ENCODE measurements around the gene BICDL1. TPM values are rescaled to one million over a fixed set of nuclear protein-coding genes. Genes with fewer than 3 reads are reported as not detected.
A peak's percentile ranks its signal among the peaks of the same experiment; 100 is the strongest.
"Not testable (repeated sequence)": the region's sequence is repeated elsewhere in the genome, so short reads cannot be mapped to it uniquely, and the experiment has no call there.

BICDL1 gene
- total RNA-seq, 4 donors from 2014 or later = 19.7 to 66.7 (median 44.1) TPM

- 80 to 89% methylated on average over 6 of the region's 6 CpGs for WGBS, 2 donors
- H3K27ac ChIP-seq = no peak overlapping the region
- no peaks in the 10 kb centered on the region for H3K36me3 ChIP-seq
- no peaks in the 10 kb centered on the region for H3K4me1 ChIP-seq
- TF ChIP-seq POLR2A (IDR thresholded peaks at IDR 0.05) (no peak), CTCF (IDR thresholded peaks at IDR 0.05) (no peak)
- peaks cover 0 to 13% (median 0%) of the 10 kb centered on the region in 4 donors for H3K27me3 ChIP-seq
- no peak for DNase-seq
- no peaks in the 10 kb centered on the region for H3K9me3 ChIP-seq
- H3K4me3 ChIP-seq = no peak overlapping the region
- intact Hi-C loops (cut with DNase I) = no loop called here
Observed at GRCh38 chr12:119964929-119965328, 24.1 kb upstream of the BICDL1 start.

- DNase-seq = no peak
- H3K36me3 ChIP-seq = no peaks in the 10 kb centered on the region
- WGBS, 2 donors = 25 to 41% methylated on average over 1 of the region's 1 CpG
- intact Hi-C loops (cut with DNase I) = no loop called here
- H3K27ac ChIP-seq = no peak overlapping the region
- no peaks in the 10 kb centered on the region for H3K9me3 ChIP-seq
- H3K27me3 ChIP-seq = peaks cover 0 to 43% (median 0%) of the 10 kb centered on the region in 4 donors
- no peak overlapping the region for H3K4me3 ChIP-seq
- H3K4me1 ChIP-seq = no peaks in the 10 kb centered on the region
- TF ChIP-seq POLR2A (IDR thresholded peaks at IDR 0.05) = no peak
- TF ChIP-seq CTCF (IDR thresholded peaks at IDR 0.05) = no peak
Observed at GRCh38 chr12:119980242-119980641, 8.8 kb upstream of the BICDL1 start.

GRCh38 chr12:119980702-119981101, 8.3 kb upstream of the BICDL1 start:
- H3K4me1 ChIP-seq; H3K36me3 ChIP-seq; H3K4me3 ChIP-seq; H3K9me3 ChIP-seq; DNase-seq; intact Hi-C loops (cut with DNase I); H3K27ac ChIP-seq: not testable (repeated sequence)
- WGBS, 2 donors = 81 to 84% methylated on average over 8 of the region's 8 CpGs
- H3K27me3 ChIP-seq = peaks cover 0 to 48% (median 0%) of the 10 kb centered on the region in 4 donors

- no CpG with 5 or more reads among the region's 49 CpGs for WGBS, 2 donors
- intact Hi-C loops (cut with DNase I) = no loop called here
- DNase-seq = no peak
- Histone ChIP-seq H3K27me3 (peaks cover 0 to 58% (median 0%) of the 10 kb centered on the region in 4 donors), H3K4me1 (peaks cover 10 to 27% (median 19%) of the 10 kb centered on the region in 3 donors), H3K27ac (peak overlapping the region; percentile 77 to 94 (median 86)), H3K9me3 (no peaks in the 10 kb centered on the region), H3K4me3 (peak overlapping the region; percentile 55 to 76 (median 69)), H3K36me3 (peaks cover 0 to 20% (median 0%) of the 10 kb centered on the region in 3 donors)
- TF ChIP-seq CTCF (IDR thresholded peaks at IDR 0.05) = no peak
- no peak for TF ChIP-seq POLR2A (IDR thresholded peaks at IDR 0.05)
Observed at GRCh38 chr12:119989361-119989730, 310 bp downstream of the BICDL1 start.

- Histone ChIP-seq H3K4me3 (peak overlapping the region; percentile 55 to 76 (median 73)), H3K9me3 (no peaks in the 10 kb centered on the region), H3K36me3 (peaks cover 0 to 20% (median 0%) of the 10 kb centered on the region in 3 donors), H3K4me1 (peaks cover 10 to 27% (median 19%) of the 10 kb centered on the region in 3 donors), H3K27ac (peak overlapping the region; percentile 69 to 94 (median 86)), H3K27me3 (peaks cover 0 to 57% (median 0%) of the 10 kb centered on the region in 4 donors)
- no CpG with 5 or more reads among the region's 79 CpGs for WGBS, 2 donors
- intact Hi-C loops (cut with DNase I) = no loop called here
- no peak for DNase-seq
- TF ChIP-seq CTCF (IDR thresholded peaks at IDR 0.05) = no peak
- TF ChIP-seq POLR2A (IDR thresholded peaks at IDR 0.05) = no peak
Observed at GRCh38 chr12:119989731-119990381, 820 bp downstream of the BICDL1 start.
